Right atrium auricular region (tissue), 2 donors: Measurements from ENCODE around the gene MNT. TPM values are rescaled to one million over a fixed set of nuclear protein-coding genes. Genes with fewer than 3 reads are reported as not detected.

Experiments used
- DNase-seq: peaks from one replicate; pipeline ENCODE4 v3.0.0-alpha.2; 2019; ENCODE audit warnings: low spot score
- H3K27ac ChIP-seq, 2 donors: fragments of 200-600 bp; sonication (generic); 1 replicate in 1 of 2; 2 replicates in 1 of 2; pipeline ENCODE4 v1.5.1; 2016 to 2019
- H3K27me3 ChIP-seq, 2 donors: fragments of 200-600 bp; sonication (generic); one replicate each; pipeline versions ENCODE4 v1.5.1 to v1.6.0; 2017 to 2019
- H3K36me3 ChIP-seq: fragments of 200-600 bp; sonication (generic); one replicate; pipeline ENCODE4 v1.5.1; 2016
- H3K4me1 ChIP-seq, 2 donors: fragments of 200-600 bp; sonication (generic); one replicate each; pipeline versions ENCODE4 v1.5.1 to v1.6.0; 2017 to 2019
- H3K4me3 ChIP-seq, 2 donors: fragments of 200-600 bp; sonication (generic); 1 replicate in 1 of 2; 2 replicates in 1 of 2; pipeline ENCODE4 v1.5.1; 2017 to 2019; ENCODE audit warnings: mild to moderate bottlenecking in 1 of 2, moderate library complexity in 1 of 2
- H3K9me3 ChIP-seq, 2 donors: fragments of 200-600 bp; sonication (generic); one replicate each; pipeline ENCODE4 v1.5.1; 2019
- CTCF ChIP-seq, 2 donors: fragments of 200-600 bp; sonication (generic); IDR thresholded peaks; one replicate each; pipeline ENCODE4 v1.5.1; 2019; ENCODE audit warnings: antibody characterized with exemption in 2 of 2
- total RNA-seq, 2 donors: library from RNA; depleted of rRNA; stranded (reverse); fragments of >200 nt; gene quantifications; one replicate each; pipeline ENCODE4 v1.1.0, GENCODE V29; 2016

The MNT gene
- total RNA-seq, 2 donors from 2014 or later, result 3.7 to 7.7 TPM

- Histone ChIP-seq H3K9me3 (no peaks in the 10 kb centered on the region), H3K4me1 (peaks cover 0 to 25% of the 10 kb centered on the region in 2 donors), H3K27me3 (no peaks in the 10 kb centered on the region), H3K27ac (no peak overlapping the region), H3K36me3 (peaks cover 28% of the 10 kb centered on the region), H3K4me3 (no peak overlapping the region)
- no peak for DNase-seq
- TF ChIP-seq CTCF (IDR thresholded peaks at IDR 0.05), result no peak
These were observed 28.2 kb downstream of the MNT start for GRCh38 chr17:2372681-2373080.

GRCh38 chr17:2372180-2372579 is 28.7 kb downstream of the MNT start:
- H3K4me3 ChIP-seq, result no peak overlapping the region
- H3K36me3 ChIP-seq, result peaks cover 26% of the 10 kb centered on the region
- H3K27ac ChIP-seq, result no peak overlapping the region
- no peak for TF ChIP-seq CTCF (IDR thresholded peaks at IDR 0.05)
- no peak for DNase-seq
- no peaks in the 10 kb centered on the region for H3K9me3 ChIP-seq
- H3K27me3 ChIP-seq, result no peaks in the 10 kb centered on the region
- peaks cover 0 to 28% of the 10 kb centered on the region in 2 donors for H3K4me1 ChIP-seq

- DNase-seq, result no peak
- H3K4me1 ChIP-seq, result peaks cover 0 to 28% of the 10 kb centered on the region in 2 donors
- H3K27ac ChIP-seq, result no peak overlapping the region
- no peaks in the 10 kb centered on the region for H3K27me3 ChIP-seq
- peaks cover 22% of the 10 kb centered on the region for H3K36me3 ChIP-seq
- TF ChIP-seq CTCF (IDR thresholded peaks at IDR 0.05), result no peak
- no peak overlapping the region for H3K4me3 ChIP-seq
- H3K9me3 ChIP-seq, result no peaks in the 10 kb centered on the region
These were observed 29.4 kb downstream of the MNT start for GRCh38 chr17:2371183-2372130.

- no peak overlapping the region for H3K4me3 ChIP-seq
- no peaks in the 10 kb centered on the region for H3K27me3 ChIP-seq
- DNase-seq, result no peak
- H3K27ac ChIP-seq, result no peak overlapping the region
- no peaks in the 10 kb centered on the region for H3K9me3 ChIP-seq
- TF ChIP-seq CTCF (IDR thresholded peaks at IDR 0.05), result no peak
- H3K36me3 ChIP-seq, result peaks cover 17% of the 10 kb centered on the region
- peaks cover 0 to 28% of the 10 kb centered on the region in 2 donors for H3K4me1 ChIP-seq
These were observed 30.7 kb downstream of the MNT start for GRCh38 chr17:2370211-2370589.

GRCh38 chr17:2369551-2370210 is 31.2 kb downstream of the MNT start:
- DNase-seq, result no peak
- no peaks in the 10 kb centered on the region for H3K9me3 ChIP-seq
- H3K36me3 ChIP-seq, result peaks cover 17% of the 10 kb centered on the region
- no peak overlapping the region for H3K4me3 ChIP-seq
- no peaks in the 10 kb centered on the region for H3K27me3 ChIP-seq
- H3K27ac ChIP-seq, result no peak overlapping the region
- H3K4me1 ChIP-seq, result peaks cover 0 to 30% of the 10 kb centered on the region in 2 donors
- no peak for TF ChIP-seq CTCF (IDR thresholded peaks at IDR 0.05)
